HEK293 (cell line): ENCODE results near the gene NEK10.

ENCODE experiments used
- RBAK ChIP-seq: fragments of 450-650 bp; formaldehyde crosslinking; IDR thresholded peaks from 2 replicates; pipeline ENCODE4 v1.5.1; 2016; ENCODE audit warnings: missing biosample characterization, missing genetic modification characterization
- TCF7L2 ChIP-seq: IDR thresholded peaks from 2 replicates; pipeline ENCODE4 v1.6.1; 2011; ENCODE audit warnings: low read depth, mild to moderate bottlenecking, inconsistent platforms, low read length, moderate library complexity, borderline replicate concordance
- ZBTB17 ChIP-seq: fragments of 450-650 bp; formaldehyde crosslinking; IDR thresholded peaks from 2 replicates; pipeline ENCODE4 v1.5.1; 2016; ENCODE audit warnings: missing biosample characterization, missing genetic modification characterization
- ZNF169 ChIP-seq: fragments of 450-650 bp; formaldehyde crosslinking; IDR thresholded peaks from 2 replicates; pipeline ENCODE4 v1.5.1; 2016; ENCODE audit warnings: missing biosample characterization, missing genetic modification characterization
- ZNF174 ChIP-seq: fragments of 450-650 bp; formaldehyde crosslinking; IDR thresholded peaks from 2 replicates; pipeline ENCODE4 v1.5.0; 2017; ENCODE audit warnings: missing biosample characterization, mild to moderate bottlenecking, missing genetic modification characterization
- ZNF354C ChIP-seq: fragments of 450-650 bp; formaldehyde crosslinking; IDR thresholded peaks from 2 replicates; pipeline ENCODE4 v1.5.1; 2016; ENCODE audit warnings: missing biosample characterization, missing genetic modification characterization, low read depth, borderline replicate concordance
- ZNF426 ChIP-seq: fragments of 450-650 bp; formaldehyde crosslinking; IDR thresholded peaks from 2 replicates; pipeline ENCODE4 v1.5.1; 2017; ENCODE audit warnings: missing biosample characterization, missing genetic modification characterization, mild to moderate bottlenecking, inconsistent platforms, moderate library complexity
- ZNF510 ChIP-seq: fragments of 450-650 bp; formaldehyde crosslinking; IDR thresholded peaks from 2 replicates; pipeline ENCODE4 v1.5.1; 2018; ENCODE audit warnings: mild to moderate bottlenecking, missing genetic modification characterization, missing biosample characterization; ENCODE audit not compliant: insufficient replicate concordance
- ZNF654 ChIP-seq: fragments of 450-650 bp; formaldehyde crosslinking; IDR thresholded peaks from 2 replicates; pipeline ENCODE4 v1.5.1; 2016; ENCODE audit warnings: low read depth, missing biosample characterization, missing genetic modification characterization
- ZNF776 ChIP-seq: fragments of 450-650 bp; formaldehyde crosslinking; IDR thresholded peaks from 2 replicates; pipeline ENCODE4 v1.5.0; 2017; ENCODE audit warnings: missing biosample characterization, missing genetic modification characterization, borderline replicate concordance
- TF ChIP-seq, protein P1 (sequence below): fragments of 450-650 bp; formaldehyde crosslinking; optimal IDR thresholded peaks from 2 replicates; pipeline ENCODE3; 2016; ENCODE audit warnings: missing biosample characterization, mild to moderate bottlenecking, missing genetic modification characterization
- TF ChIP-seq, protein P2 (sequence below): fragments of 450-650 bp; formaldehyde crosslinking; IDR thresholded peaks from 2 replicates; pipeline ENCODE4 v1.5.1; 2016; ENCODE audit warnings: missing biosample characterization, missing genetic modification characterization

- TF ChIP-seq, protein P1, sequence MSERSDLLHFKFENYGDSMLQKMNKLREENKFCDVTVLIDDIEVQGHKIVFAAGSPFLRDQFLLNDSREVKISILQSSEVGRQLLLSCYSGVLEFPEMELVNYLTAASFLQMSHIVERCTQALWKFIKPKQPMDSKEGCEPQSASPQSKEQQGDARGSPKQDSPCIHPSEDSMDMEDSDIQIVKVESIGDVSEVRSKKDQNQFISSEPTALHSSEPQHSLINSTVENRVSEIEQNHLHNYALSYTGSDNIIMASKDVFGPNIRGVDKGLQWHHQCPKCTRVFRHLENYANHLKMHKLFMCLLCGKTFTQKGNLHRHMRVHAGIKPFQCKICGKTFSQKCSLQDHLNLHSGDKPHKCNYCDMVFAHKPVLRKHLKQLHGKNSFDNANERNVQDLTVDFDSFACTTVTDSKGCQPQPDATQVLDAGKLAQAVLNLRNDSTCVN (tag by site-specific recombination): no peak
- TF ChIP-seq ZNF169 (tag by site-specific recombination): no peak
- TF ChIP-seq, protein P2, sequence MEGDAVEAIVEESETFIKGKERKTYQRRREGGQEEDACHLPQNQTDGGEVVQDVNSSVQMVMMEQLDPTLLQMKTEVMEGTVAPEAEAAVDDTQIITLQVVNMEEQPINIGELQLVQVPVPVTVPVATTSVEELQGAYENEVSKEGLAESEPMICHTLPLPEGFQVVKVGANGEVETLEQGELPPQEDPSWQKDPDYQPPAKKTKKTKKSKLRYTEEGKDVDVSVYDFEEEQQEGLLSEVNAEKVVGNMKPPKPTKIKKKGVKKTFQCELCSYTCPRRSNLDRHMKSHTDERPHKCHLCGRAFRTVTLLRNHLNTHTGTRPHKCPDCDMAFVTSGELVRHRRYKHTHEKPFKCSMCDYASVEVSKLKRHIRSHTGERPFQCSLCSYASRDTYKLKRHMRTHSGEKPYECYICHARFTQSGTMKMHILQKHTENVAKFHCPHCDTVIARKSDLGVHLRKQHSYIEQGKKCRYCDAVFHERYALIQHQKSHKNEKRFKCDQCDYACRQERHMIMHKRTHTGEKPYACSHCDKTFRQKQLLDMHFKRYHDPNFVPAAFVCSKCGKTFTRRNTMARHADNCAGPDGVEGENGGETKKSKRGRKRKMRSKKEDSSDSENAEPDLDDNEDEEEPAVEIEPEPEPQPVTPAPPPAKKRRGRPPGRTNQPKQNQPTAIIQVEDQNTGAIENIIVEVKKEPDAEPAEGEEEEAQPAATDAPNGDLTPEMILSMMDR (tag by site-specific recombination): no peak
- no peak for TF ChIP-seq ZNF776 (tag by site-specific recombination)
- TF ChIP-seq ZNF174 (tag by site-specific recombination): no peak
- no peak for TF ChIP-seq ZNF510
- TF ChIP-seq ZNF354C (tag by site-specific recombination): no peak
- TF ChIP-seq ZNF654 (tag by site-specific recombination): no peak
- no peak for TF ChIP-seq RBAK (tag by site-specific recombination)
- no peak for TF ChIP-seq ZNF426 (tag by site-specific recombination)
- no peak for TF ChIP-seq TCF7L2
- no peak for TF ChIP-seq ZBTB17 (tag by site-specific recombination)
Measured at GRCh38 chr3:27171113-27171512, 198.1 kb downstream of the NEK10 start.
